Measurements from ENCODE around the gene RNF41.
"Not testable (repeated sequence)": the region's sequence is repeated elsewhere in the genome, so short reads cannot be mapped to it uniquely, and the experiment has no call there.

The RNF41 gene

DNA sequence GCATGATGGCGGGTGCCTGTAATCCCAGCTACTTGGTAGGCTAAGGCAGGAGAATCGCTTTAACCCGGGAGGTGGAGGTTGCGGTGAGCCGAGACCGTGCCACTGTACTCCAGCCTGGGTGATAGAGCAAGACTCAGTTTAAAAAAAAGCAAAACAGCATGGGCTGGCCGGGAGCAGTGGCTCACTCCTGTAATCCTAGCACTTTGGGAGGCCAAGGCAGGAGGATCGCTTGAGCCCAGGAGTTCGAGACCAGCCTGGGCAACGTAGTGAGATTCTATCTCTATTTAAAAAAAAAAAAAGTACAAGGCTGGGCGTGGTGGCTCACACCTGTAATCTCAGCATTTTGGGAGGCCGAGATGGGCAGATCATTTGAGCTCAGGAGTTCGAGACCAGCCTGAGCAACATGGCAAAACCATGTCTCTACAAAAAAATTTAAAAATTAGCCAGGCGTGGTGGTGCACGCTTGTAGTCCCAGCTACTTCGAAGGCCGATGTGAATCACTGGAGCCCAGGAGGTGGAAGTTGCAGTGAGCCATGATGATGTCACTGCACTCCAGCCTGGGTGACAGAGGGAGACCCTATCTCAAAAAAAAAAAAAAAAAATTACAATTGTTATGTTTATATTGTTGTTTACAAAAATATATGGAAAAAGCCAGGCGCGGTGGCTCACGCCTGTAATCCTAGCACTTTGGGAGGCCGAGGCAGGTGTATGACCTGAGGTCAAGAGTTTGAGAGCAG is 65.1 kb downstream of the RNF41 start:
- H3K23ac ChIP-seq (ENCODE audit: low read length in 2 of 2); H4K91ac ChIP-seq (ENCODE audit: low read length); H2BK12ac ChIP-seq (ENCODE audit: low read length in 2 of 2); DNase-seq; H3K18ac ChIP-seq (ENCODE audit: low read depth in 1 of 2, low read length in 2 of 2); H2AK5ac ChIP-seq (ENCODE audit: low read length, severe bottlenecking); H2AFZ ChIP-seq (ENCODE audit: low read depth, low read length); H3K9me3 ChIP-seq (ENCODE audit: control insufficient read depth, low read length); H2BK5ac ChIP-seq (ENCODE audit: low read depth, low read length, poor library complexity, severe bottlenecking); H3K4ac ChIP-seq (ENCODE audit: low read depth in 1 of 2, low read length in 2 of 2); H3K27me3 ChIP-seq (ENCODE audit: control insufficient read depth in 1 of 2, insufficient read depth in 1 of 2, low read length in 2 of 2); H2BK120ac ChIP-seq (ENCODE audit: low read depth, low read length); H4K8ac ChIP-seq (ENCODE audit: low read length); H2BK15ac ChIP-seq (ENCODE audit: low read depth, poor library complexity, severe bottlenecking); H3K14ac ChIP-seq (ENCODE audit: low read length in 2 of 2): not testable (repeated sequence)
- peaks cover 19% of the 10 kb centered on the region for H3K79me1 ChIP-seq (replicated peaks; ENCODE audit: low read length, poor library complexity, severe bottlenecking)
- H3K4me1 ChIP-seq (ENCODE audit: control insufficient read depth, insufficient read depth, low read depth, low read length): peaks cover 27% of the 10 kb centered on the region
- peak overlapping the region; percentile 98 for H3K27ac ChIP-seq (ENCODE audit: low read length, poor library complexity, severe bottlenecking)
- peak overlapping the region; percentile 87 for H3K9ac ChIP-seq (ENCODE audit: low read length)
- H3K4me2 ChIP-seq (ENCODE audit: low read length, poor library complexity, severe bottlenecking): peak overlapping the region; percentile 64
- peaks cover 39 to 43% of the 10 kb centered on the region in 2 experiments for H3K36me3 ChIP-seq (ENCODE audit: control insufficient read depth in 1 of 2, insufficient read depth in 2 of 2, low read depth in 1 of 2, low read length in 2 of 2)
- H3K4me3 ChIP-seq (ENCODE audit: insufficient read depth in 1 of 2, low read depth in 1 of 2, low read length in 2 of 2): peak overlapping the region in 1 of 2 experiments; percentile 80
- 92% methylated on average over 21 of the region's 21 CpGs for WGBS

DNA sequence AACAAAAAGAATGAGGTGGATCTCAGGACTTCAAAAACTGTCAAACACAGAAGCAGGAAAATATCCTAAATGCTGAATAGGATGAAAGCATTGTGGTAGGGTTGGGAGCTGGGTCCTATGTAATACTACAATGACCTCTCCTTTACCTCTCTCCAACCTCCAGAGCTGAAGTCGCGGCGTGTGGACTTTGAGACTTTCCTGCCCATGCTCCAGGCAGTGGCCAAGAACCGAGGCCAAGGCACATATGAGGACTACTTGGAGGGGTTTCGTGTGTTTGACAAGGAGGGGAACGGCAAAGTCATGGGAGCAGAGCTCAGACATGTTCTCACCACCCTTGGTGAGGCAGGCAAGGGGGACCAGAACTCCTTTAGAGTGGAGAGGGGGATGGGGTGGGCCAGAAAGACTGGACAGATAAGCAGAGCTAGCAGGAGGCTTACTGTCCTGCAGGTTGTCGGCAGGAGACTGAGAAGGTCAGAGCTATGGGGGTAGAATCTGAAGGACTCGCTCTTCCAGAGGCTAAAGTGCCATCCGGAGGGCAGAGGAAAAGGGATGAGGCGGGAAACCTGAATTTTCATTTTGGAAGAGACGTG is 66.4 kb downstream of the RNF41 start:
- H3K27ac ChIP-seq (ENCODE audit: low read length, poor library complexity, severe bottlenecking): no peak overlapping the region
- no peaks in the 10 kb centered on the region for H3K9me3 ChIP-seq (ENCODE audit: control insufficient read depth, low read length)
- no peak overlapping the region for H2BK15ac ChIP-seq (ENCODE audit: low read depth, poor library complexity, severe bottlenecking)
- no peak overlapping the region for H3K14ac ChIP-seq (ENCODE audit: low read length in 2 of 2)
- no peak overlapping the region for H2BK5ac ChIP-seq (ENCODE audit: low read depth, low read length, poor library complexity, severe bottlenecking)
- no peak overlapping the region for H2BK12ac ChIP-seq (ENCODE audit: low read length in 2 of 2)
- H3K4ac ChIP-seq (ENCODE audit: low read depth in 1 of 2, low read length in 2 of 2): no peak overlapping the region
- DNase-seq: no peak
- no peak overlapping the region for H3K9ac ChIP-seq (ENCODE audit: low read length)
- no peak overlapping the region for H2BK120ac ChIP-seq (ENCODE audit: low read depth, low read length)
- no peak overlapping the region for H3K4me2 ChIP-seq (ENCODE audit: low read length, poor library complexity, severe bottlenecking)
- no peak overlapping the region for H3K23ac ChIP-seq (ENCODE audit: low read length in 2 of 2)
- peaks cover 26 to 30% of the 10 kb centered on the region in 2 experiments for H3K36me3 ChIP-seq (ENCODE audit: control insufficient read depth in 1 of 2, insufficient read depth in 2 of 2, low read depth in 1 of 2, low read length in 2 of 2)
- no peak overlapping the region for H4K8ac ChIP-seq (ENCODE audit: low read length)
- 97% methylated on average over 11 of the region's 11 CpGs for WGBS
- H3K18ac ChIP-seq (ENCODE audit: low read depth in 1 of 2, low read length in 2 of 2): no peak overlapping the region
- H2AK5ac ChIP-seq (ENCODE audit: low read length, severe bottlenecking): no peak overlapping the region
- no peak overlapping the region for H2AFZ ChIP-seq (ENCODE audit: low read depth, low read length)
- H3K79me1 ChIP-seq (replicated peaks; ENCODE audit: low read length, poor library complexity, severe bottlenecking): peaks cover 19% of the 10 kb centered on the region
- no peak overlapping the region for H3K4me3 ChIP-seq (ENCODE audit: insufficient read depth in 1 of 2, low read depth in 1 of 2, low read length in 2 of 2)
- no peak overlapping the region for H4K91ac ChIP-seq (ENCODE audit: low read length)
- no peaks in the 10 kb centered on the region for H3K27me3 ChIP-seq (ENCODE audit: control insufficient read depth in 1 of 2, insufficient read depth in 1 of 2, low read length in 2 of 2)
- peaks cover 18% of the 10 kb centered on the region for H3K4me1 ChIP-seq (ENCODE audit: control insufficient read depth, insufficient read depth, low read depth, low read length)

DNA sequence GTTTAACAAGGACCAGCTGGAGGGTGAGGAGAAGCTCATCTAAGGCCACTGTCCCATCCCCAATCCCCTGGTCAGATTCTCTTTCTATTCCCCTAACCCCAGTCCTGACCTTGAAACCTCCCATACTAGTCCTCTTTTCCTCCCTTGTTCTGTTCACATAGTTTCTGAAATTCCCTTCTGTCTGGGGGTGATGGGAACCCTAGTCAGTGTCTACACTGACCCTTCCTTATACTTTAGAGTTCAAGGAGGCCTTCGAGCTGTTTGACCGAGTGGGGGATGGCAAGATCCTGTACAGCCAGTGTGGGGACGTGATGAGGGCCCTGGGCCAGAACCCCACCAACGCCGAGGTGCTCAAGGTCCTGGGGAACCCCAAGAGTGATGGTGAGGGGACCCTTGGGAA is 66.9 kb downstream of the RNF41 start:
- Histone ChIP-seq H3K4me2 (ENCODE audit: low read length, poor library complexity, severe bottlenecking) (no peak overlapping the region), H3K27ac (ENCODE audit: low read length, poor library complexity, severe bottlenecking) (no peak overlapping the region), H2BK15ac (ENCODE audit: low read depth, poor library complexity, severe bottlenecking) (no peak overlapping the region), H3K27me3 (ENCODE audit: control insufficient read depth in 1 of 2, insufficient read depth in 1 of 2, low read length in 2 of 2) (no peaks in the 10 kb centered on the region), H2BK120ac (ENCODE audit: low read depth, low read length) (no peak overlapping the region), H3K9ac (ENCODE audit: low read length) (no peak overlapping the region), H4K8ac (ENCODE audit: low read length) (no peak overlapping the region), H2BK5ac (ENCODE audit: low read depth, low read length, poor library complexity, severe bottlenecking) (no peak overlapping the region), H3K4me1 (ENCODE audit: control insufficient read depth, insufficient read depth, low read depth, low read length) (peaks cover 13% of the 10 kb centered on the region), H2AK5ac (ENCODE audit: low read length, severe bottlenecking) (no peak overlapping the region), H3K4ac (ENCODE audit: low read depth in 1 of 2, low read length in 2 of 2) (no peak overlapping the region), H3K18ac (ENCODE audit: low read depth in 1 of 2, low read length in 2 of 2) (no peak overlapping the region), H3K36me3 (ENCODE audit: control insufficient read depth in 1 of 2, insufficient read depth in 2 of 2, low read depth in 1 of 2, low read length in 2 of 2) (peaks cover 21 to 24% of the 10 kb centered on the region in 2 experiments), H3K9me3 (ENCODE audit: control insufficient read depth, low read length) (no peaks in the 10 kb centered on the region), H3K14ac (ENCODE audit: low read length in 2 of 2) (no peak overlapping the region), H2BK12ac (ENCODE audit: low read length in 2 of 2) (no peak overlapping the region), H3K4me3 (ENCODE audit: insufficient read depth in 1 of 2, low read depth in 1 of 2, low read length in 2 of 2) (no peak overlapping the region), H4K91ac (ENCODE audit: low read length) (no peak overlapping the region), H2AFZ (ENCODE audit: low read depth, low read length) (no peak overlapping the region), H3K23ac (ENCODE audit: low read length in 2 of 2) (no peak overlapping the region), H3K79me1 (replicated peaks; ENCODE audit: low read length, poor library complexity, severe bottlenecking) (peaks cover 19% of the 10 kb centered on the region)
- DNase-seq: no peak
- WGBS: 100% methylated on average over 5 of the region's 5 CpGs

DNA sequence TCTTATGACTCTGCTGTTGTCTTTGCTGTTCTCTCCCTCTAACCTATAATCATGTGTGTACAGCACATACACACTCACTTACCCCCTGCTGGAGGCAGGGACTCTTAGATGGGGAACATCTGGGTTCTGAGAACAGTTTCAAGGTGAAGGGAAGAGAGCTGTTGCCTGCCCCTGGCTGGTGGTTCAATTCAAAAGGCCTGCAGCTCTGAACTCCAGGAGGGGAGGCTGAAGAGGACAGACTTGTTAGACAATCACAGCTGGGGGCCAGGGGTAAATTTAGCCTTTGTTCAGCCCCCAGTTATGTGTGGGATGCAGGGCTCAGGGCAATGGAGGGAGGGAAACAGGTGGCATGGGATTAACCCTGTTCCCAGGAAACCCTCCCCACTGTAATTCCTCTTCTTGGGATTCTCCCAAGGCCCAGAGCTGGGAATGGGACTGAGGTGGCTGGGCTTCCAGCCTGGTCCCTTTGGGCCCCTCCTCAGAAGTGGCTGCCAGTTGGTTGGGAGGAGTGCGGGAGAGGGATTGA is 67.4 kb downstream of the RNF41 start:
- Histone ChIP-seq H4K8ac (ENCODE audit: low read length) (no peak overlapping the region), H3K4me3 (ENCODE audit: insufficient read depth in 1 of 2, low read depth in 1 of 2, low read length in 2 of 2) (no peak overlapping the region), H3K4me1 (ENCODE audit: control insufficient read depth, insufficient read depth, low read depth, low read length) (peaks cover 13% of the 10 kb centered on the region), H4K91ac (ENCODE audit: low read length) (no peak overlapping the region), H3K18ac (ENCODE audit: low read depth in 1 of 2, low read length in 2 of 2) (no peak overlapping the region), H2BK5ac (ENCODE audit: low read depth, low read length, poor library complexity, severe bottlenecking) (no peak overlapping the region), H2BK120ac (ENCODE audit: low read depth, low read length) (no peak overlapping the region), H3K4me2 (ENCODE audit: low read length, poor library complexity, severe bottlenecking) (no peak overlapping the region), H3K9ac (ENCODE audit: low read length) (peak overlapping the region; percentile 43), H2BK12ac (ENCODE audit: low read length in 2 of 2) (no peak overlapping the region), H3K14ac (ENCODE audit: low read length in 2 of 2) (no peak overlapping the region), H3K36me3 (ENCODE audit: control insufficient read depth in 1 of 2, insufficient read depth in 2 of 2, low read depth in 1 of 2, low read length in 2 of 2) (peaks cover 16 to 19% of the 10 kb centered on the region in 2 experiments), H3K9me3 (ENCODE audit: control insufficient read depth, low read length) (no peaks in the 10 kb centered on the region), H2AK5ac (ENCODE audit: low read length, severe bottlenecking) (no peak overlapping the region), H3K79me1 (replicated peaks; ENCODE audit: low read length, poor library complexity, severe bottlenecking) (peaks cover 19% of the 10 kb centered on the region), H2BK15ac (ENCODE audit: low read depth, poor library complexity, severe bottlenecking) (no peak overlapping the region), H3K27ac (ENCODE audit: low read length, poor library complexity, severe bottlenecking) (no peak overlapping the region), H2AFZ (ENCODE audit: low read depth, low read length) (no peak overlapping the region), H3K27me3 (ENCODE audit: control insufficient read depth in 1 of 2, insufficient read depth in 1 of 2, low read length in 2 of 2) (no peaks in the 10 kb centered on the region), H3K23ac (ENCODE audit: low read length in 2 of 2) (no peak overlapping the region), H3K4ac (ENCODE audit: low read depth in 1 of 2, low read length in 2 of 2) (no peak overlapping the region)
- 100% methylated on average over 1 of the region's 1 CpG for WGBS
- no peak for DNase-seq
